ENCODE data around the gene WBP4. TPM values are rescaled to one million over a fixed set of nuclear protein-coding genes. Genes with fewer than 3 reads are reported as not detected.

Gene WBP4
- polyA plus RNA-seq, 1 of the 3 experiments (the other 2 are of a cell fraction), result 6.4 TPM

GRCh38 chr13:41025518-41025917, 35.8 kb upstream of the WBP4 start (continued):
- TF ChIP-seq USF2 (IDR thresholded peaks at IDR 0.05; ENCODE audit: borderline replicate concordance, low read depth, low read length) (no peak), EP300 (IDR thresholded peaks at IDR 0.05; ENCODE audit: borderline replicate concordance in 1 of 2, low read depth in 1 of 2, low read length in 1 of 2) (no peak), TEAD4 (IDR thresholded peaks at IDR 0.05; ENCODE audit: borderline replicate concordance, insufficient read depth) (no peak), EZH2phosphoT487 (IDR thresholded peaks at IDR 0.05; ENCODE audit: borderline replicate concordance, low read depth) (no peak)

GRCh38 chr13:41026788-41027187, 34.5 kb upstream of the WBP4 start:
- no peak overlapping the region for H3K9ac ChIP-seq
- no peak for TF ChIP-seq RCOR1 (IDR thresholded peaks at IDR 0.05; ENCODE audit: low read length)
- TF ChIP-seq, protein P1, sequence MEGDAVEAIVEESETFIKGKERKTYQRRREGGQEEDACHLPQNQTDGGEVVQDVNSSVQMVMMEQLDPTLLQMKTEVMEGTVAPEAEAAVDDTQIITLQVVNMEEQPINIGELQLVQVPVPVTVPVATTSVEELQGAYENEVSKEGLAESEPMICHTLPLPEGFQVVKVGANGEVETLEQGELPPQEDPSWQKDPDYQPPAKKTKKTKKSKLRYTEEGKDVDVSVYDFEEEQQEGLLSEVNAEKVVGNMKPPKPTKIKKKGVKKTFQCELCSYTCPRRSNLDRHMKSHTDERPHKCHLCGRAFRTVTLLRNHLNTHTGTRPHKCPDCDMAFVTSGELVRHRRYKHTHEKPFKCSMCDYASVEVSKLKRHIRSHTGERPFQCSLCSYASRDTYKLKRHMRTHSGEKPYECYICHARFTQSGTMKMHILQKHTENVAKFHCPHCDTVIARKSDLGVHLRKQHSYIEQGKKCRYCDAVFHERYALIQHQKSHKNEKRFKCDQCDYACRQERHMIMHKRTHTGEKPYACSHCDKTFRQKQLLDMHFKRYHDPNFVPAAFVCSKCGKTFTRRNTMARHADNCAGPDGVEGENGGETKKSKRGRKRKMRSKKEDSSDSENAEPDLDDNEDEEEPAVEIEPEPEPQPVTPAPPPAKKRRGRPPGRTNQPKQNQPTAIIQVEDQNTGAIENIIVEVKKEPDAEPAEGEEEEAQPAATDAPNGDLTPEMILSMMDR (IDR thresholded peaks at IDR 0.05), result no peak
- no peak for TF ChIP-seq EZH2phosphoT487 (IDR thresholded peaks at IDR 0.05; ENCODE audit: borderline replicate concordance, low read depth)
- TF ChIP-seq GABPA (IDR thresholded peaks at IDR 0.05; ENCODE audit: low read depth), result no peak
- TF ChIP-seq, protein P2, sequence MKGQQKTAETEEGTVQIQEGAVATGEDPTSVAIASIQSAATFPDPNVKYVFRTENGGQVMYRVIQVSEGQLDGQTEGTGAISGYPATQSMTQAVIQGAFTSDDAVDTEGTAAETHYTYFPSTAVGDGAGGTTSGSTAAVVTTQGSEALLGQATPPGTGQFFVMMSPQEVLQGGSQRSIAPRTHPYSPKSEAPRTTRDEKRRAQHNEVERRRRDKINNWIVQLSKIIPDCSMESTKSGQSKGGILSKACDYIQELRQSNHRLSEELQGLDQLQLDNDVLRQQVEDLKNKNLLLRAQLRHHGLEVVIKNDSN (IDR thresholded peaks at IDR 0.05; ENCODE audit: borderline replicate concordance, low read depth), result no peak
- no peak for TF ChIP-seq REST (IDR thresholded peaks at IDR 0.05; ENCODE audit: low read depth, low read length)
- TF ChIP-seq POLR2AphosphoS5 (IDR thresholded peaks at IDR 0.05; ENCODE audit: low read depth, low read length), result no peak
- H3K4me1 ChIP-seq (ENCODE audit: control insufficient read depth in 1 of 2, insufficient read depth in 2 of 2, low read depth in 1 of 2, low read length in 1 of 2), result no peaks in the 10 kb centered on the region
- ChIA-PET CTCF (no interaction called here), POLR2A (no interaction called here)
- H4K20me1 ChIP-seq (ENCODE audit: insufficient read depth), result 0 out of 2 replicates have a peak, but pooled peaks cover 2% of the 10 kb centered on the region
- peaks cover 0 to 3% of the 10 kb centered on the region in 2 experiments for H3K36me3 ChIP-seq (replicated peaks in 1 of 2; ENCODE audit: control insufficient read depth in 1 of 2, insufficient read depth in 2 of 2, low read length in 1 of 2)
- no peaks in the 10 kb centered on the region for H3K9me3 ChIP-seq
- no peak overlapping the region for H3K4me3 ChIP-seq (ENCODE audit: low read depth in 2 of 2, low read length in 1 of 2)
- no peak overlapping the region for H3K4me2 ChIP-seq
- no peak overlapping the region for H2AFZ ChIP-seq (ENCODE audit: low read depth)
- no peak for DNase-seq
- 96% methylated on average over 8 of the region's 8 CpGs for WGBS (ENCODE audit: low lambda C conversion rate)
- no peaks in the 10 kb centered on the region for H3F3A ChIP-seq (replicated peaks; ENCODE audit: insufficient read depth)
- H3K9me2 ChIP-seq, result no peaks in the 10 kb centered on the region
- H3K79me2 ChIP-seq (ENCODE audit: insufficient read depth), result peaks cover 32% of the 10 kb centered on the region; the same call in 1 of the 2 replicates
- H3K27me3 ChIP-seq (ENCODE audit: insufficient read depth), result no peaks in the 10 kb centered on the region
- H3K27ac ChIP-seq (ENCODE audit: low read depth in 2 of 2, low read length in 1 of 2), result no peak overlapping the region
